Skin of body (tissue), 2 donors: Measurements from ENCODE around the gene DAPK1. TPM values are rescaled to one million over a fixed set of nuclear protein-coding genes. Genes with fewer than 3 reads are reported as not detected.
A peak's percentile ranks its signal among the peaks of the same experiment; 100 is the strongest.

Experiments
- DNase-seq: peaks from one replicate; lab custom pipeline; 2025; lab: John Stamatoyannopoulos, UW
- total RNA-seq: library from RNA; depleted of rRNA; stranded (reverse); fragments of >200 nt; gene quantifications from one replicate; pipeline ENCODE4 v1.2.3, GENCODE V29; 2014

Gene DAPK1
- total RNA-seq, 1 donor from 2014 or later = 29.0 TPM

DNA sequence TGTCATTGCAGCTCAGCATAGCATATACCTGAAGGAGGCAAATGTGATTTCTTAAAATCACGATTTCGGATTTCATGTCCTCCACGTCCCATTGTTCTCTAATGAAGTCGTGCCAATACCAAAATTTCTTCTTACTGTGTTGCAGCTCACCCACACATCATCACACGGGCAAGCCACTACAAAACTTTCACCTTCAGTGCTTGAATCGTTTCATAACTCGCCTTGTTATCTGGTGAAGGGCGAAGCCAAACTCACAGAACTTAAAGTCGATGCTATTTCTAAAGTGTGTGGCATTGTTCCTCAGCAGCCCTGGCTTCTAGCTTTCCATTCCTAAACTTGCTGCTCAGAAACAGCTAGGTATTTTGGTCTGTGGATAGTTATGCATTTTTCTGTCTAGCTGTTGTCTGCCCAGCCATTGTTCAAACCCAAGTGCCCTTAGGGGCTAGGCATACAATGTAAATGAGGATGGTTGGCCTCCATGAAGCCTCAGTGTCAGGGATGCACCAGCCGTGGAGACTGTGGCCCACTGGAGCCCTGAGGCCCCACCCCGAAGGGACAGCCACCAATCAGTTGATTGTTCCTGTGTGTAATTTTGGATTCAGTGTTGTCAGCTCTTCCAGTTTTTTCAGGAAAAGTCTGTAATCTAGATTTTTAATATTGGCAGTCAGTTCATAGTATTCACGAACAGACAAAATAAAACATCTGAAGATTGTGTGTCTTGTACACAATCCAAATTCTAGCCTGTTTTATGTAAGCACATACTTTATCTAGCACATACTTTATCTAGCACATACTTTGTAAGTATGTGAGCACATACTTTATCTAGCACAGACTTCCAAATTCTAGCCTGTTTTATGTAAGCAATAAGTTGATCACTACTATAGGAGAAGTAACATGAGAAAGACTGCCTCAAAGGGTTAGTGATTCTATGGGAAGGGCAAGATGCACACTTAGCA lies 112.8 kb downstream of the DAPK1 start:
- no peak for DNase-seq

DNA sequence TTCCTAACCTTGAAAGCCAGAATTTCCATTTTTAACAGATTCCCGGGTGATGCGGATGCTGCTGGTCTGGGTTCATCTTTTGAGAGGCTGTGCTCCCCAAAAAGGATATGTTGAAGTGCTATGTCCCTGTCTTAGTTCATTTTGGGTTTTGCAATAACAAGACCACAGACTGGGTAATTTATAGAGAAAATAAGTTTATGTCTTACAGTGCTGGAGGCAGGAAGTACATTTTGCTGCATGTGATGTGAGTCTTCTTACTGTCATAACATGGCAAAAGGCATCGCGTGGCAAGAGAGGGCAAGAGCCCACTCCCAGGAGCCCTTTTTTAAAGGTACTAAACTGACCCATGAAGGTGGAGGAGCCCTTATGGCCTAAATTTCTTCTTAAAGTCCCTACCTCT lies 114.1 kb downstream of the DAPK1 start:
- DNase-seq = no peak

DNA sequence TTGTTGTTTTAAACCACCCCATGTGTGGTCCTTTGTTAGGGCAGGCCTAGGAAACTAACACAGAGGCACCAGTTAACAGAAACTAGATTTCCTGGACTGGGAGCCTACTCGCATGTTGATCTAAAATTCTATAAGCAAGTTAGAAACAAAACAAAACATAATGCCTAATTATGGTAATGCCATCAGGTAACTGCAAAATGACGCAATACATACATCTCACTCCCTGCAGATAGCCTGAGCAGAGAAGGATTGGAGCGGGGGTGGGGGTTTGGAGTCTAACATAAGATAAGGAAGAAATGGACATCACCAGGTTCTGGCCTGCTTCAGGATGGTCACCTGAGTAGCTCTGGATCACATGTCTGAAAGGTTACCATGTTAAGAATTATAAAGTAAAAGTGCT lies 114.9 kb downstream of the DAPK1 start:
- no peak for DNase-seq

DNA sequence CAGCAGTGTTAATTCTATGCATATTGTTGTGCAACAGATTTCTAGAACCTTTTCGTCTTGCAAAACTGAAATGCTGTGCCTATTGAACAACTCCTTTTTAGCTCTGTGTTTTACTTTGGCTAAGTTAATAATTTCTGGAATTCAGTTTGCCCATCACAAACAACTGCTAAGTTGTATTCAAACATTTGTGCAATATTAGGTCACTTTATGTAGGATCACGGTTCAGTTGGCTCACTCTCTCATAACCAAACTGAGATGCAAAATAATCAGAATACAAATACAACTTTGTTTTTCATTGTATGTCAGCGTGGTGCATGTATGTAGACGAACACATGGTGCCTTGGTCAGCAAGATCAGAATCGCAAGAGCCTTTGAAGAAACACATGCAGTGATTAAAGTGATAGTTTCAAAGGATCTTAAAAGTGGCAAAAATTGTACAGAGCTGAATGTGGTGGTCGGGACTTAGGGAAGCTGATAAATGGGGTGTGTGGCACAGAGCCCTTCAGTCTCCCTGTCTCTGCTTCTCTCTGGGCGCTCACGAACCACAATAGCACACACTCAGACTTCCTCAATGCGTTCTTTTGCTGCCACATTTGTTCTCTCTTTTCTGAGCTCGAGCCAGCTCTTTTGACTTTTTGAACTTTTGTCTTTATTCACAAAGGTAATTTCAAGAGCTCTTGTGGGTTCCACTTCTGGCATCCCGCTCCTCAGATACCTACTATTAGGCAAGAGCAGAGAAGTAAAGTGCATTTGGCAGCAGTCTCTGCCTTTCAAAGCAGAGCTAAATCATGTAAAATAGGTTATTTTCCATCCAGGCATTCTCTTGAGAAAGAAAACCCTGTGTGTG lies 115.8 kb downstream of the DAPK1 start:
- DNase-seq = no peak

DNA sequence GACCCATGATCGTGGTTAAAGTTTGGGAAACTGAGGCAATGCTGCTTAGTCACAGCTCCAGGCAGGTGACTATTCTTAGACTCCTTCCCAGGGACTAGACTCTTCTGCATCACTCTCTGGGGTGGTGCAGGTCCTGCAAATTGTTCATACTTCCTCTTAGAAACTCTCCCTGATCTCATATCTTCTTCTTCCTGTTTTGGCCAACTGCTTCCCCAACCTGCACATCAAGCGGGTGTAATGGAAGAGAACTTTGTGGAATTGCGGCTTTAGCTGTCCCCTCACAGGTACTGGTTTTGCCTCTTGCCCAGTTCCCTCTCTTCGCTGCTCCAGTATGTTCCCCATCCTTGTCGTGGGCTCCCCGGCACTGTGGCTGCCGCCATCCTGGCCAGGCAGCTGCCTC lies 116.7 kb downstream of the DAPK1 start:
- no peak for DNase-seq

DNA sequence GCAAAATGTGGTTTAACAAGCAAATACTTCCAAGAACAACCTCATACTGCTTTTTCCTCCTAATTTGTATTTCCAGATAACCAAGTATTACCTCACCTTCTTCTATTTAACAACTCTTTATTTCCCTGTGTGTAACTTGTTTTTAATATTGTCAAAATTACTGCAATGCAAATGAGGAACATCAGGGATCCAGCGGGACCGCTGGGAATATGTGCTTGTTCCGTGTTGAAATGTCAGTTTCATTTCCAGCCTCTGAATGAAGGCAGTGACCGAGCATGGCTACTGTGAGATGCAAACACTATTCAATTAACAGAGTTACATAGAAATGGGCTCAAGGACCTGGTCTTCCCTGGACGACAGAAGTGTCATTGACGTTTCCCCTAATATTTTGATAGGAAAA lies 117.5 kb downstream of the DAPK1 start:
- DNase-seq = no peak

DNA sequence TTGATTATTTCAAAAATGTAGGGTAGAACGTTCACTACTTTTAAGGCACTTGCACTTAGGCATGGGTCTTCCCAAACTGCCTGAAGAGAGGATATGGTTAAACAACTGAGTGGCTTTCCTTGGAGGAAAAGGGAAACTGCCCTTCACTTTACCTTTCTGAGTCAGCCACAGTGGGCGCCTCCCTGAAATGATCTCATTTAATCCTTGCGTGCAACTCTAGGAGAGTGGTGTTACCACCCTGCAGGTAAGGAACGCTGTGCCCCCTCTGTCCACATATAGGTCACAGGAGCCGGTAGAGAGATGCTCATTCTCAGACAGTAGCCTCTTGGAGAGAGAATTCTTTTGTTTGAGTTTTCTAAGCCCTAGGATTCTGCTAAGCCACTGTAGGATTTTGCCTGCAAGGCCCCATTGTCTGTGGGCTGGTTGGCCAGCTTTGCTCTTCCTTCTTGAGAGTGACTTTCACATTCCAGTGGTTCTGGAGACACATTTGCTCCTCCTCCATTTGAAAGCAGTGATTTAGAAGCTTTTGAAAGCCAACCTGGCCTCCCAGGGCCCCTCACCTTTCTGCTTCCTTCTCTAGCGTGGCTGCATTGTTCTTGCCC lies 118.0 kb downstream of the DAPK1 start:
- DNase-seq = no peak

GRCh38 chr9:87618226-87618625 lies 120.6 kb downstream of the DAPK1 start:
- DNase-seq = no peak

- DNase-seq = no peak
Measured at GRCh38 chr9:87618931-87619330, 121.3 kb downstream of the DAPK1 start.

GRCh38 chr9:87619346-87619745 lies 121.7 kb downstream of the DAPK1 start:
- no peak for DNase-seq

- no peak for DNase-seq
Measured at GRCh38 chr9:87620731-87621322, 123.2 kb downstream of the DAPK1 start.

GRCh38 chr9:87622098-87622497 lies 124.4 kb downstream of the DAPK1 start:
- DNase-seq = no peak

DNA sequence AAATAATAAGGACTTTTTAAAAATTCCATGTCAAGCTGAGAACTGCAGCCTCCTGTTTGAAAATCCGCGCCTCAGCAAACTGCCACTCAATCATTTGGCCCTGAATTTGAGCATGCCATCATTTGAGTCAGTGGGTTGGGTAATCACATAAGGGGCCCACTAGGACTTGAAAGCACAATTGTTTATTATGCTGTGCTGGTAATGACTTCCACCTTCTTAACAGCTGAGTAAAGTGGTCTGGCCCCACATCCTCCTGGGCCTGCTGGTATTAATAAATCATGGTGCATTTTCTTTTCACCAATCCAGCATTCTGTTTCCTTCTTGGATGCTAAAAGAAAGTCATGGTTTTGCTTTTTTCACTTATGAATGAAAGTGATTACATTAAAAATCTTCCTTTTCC lies 125.3 kb downstream of the DAPK1 start:
- peak; percentile 82 for DNase-seq

- DNase-seq = no peak
Measured at GRCh38 chr9:87628346-87628745, 130.7 kb downstream of the DAPK1 start.

DNA sequence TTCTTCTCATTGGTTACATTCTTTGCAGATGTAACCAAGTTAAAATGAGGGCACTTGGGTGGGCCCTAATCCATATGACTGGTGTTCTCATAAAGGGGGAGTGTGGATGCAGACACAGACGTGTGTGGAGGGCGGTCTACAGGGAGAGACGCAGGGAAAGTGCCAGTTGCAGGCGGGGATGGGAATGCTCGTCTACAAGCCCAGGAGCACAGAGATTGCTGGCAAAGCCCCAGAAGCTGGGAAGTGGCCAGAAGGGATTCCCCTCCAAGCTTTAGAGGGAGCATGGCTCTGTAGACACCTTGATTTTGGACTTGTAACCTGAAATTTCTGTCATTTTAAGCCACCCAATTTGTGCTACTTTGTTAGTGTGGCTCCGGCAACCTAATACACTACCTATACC lies 131.4 kb downstream of the DAPK1 start:
- DNase-seq = no peak

DNA sequence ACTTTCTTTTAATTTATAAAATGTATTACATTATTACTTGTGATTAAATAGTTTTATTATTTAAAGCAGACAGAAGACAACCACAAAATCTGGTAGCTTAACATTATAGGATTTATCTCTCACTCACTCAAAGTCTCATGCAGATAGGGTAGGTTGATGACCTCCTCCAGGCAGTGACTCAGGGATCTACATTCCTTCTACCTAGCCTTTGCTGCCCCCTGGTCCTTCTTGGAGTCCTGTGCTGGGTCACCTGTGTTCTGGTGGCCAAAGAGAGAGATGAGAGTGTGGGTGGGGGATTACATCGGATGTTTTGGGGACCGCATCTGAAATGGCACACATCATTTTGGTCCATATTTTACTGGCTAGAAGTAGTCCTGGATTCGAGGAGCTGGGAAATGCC lies 132.6 kb downstream of the DAPK1 start:
- DNase-seq = no peak

GRCh38 chr9:87630846-87631245 lies 133.2 kb downstream of the DAPK1 start:
- DNase-seq = no peak

DNA sequence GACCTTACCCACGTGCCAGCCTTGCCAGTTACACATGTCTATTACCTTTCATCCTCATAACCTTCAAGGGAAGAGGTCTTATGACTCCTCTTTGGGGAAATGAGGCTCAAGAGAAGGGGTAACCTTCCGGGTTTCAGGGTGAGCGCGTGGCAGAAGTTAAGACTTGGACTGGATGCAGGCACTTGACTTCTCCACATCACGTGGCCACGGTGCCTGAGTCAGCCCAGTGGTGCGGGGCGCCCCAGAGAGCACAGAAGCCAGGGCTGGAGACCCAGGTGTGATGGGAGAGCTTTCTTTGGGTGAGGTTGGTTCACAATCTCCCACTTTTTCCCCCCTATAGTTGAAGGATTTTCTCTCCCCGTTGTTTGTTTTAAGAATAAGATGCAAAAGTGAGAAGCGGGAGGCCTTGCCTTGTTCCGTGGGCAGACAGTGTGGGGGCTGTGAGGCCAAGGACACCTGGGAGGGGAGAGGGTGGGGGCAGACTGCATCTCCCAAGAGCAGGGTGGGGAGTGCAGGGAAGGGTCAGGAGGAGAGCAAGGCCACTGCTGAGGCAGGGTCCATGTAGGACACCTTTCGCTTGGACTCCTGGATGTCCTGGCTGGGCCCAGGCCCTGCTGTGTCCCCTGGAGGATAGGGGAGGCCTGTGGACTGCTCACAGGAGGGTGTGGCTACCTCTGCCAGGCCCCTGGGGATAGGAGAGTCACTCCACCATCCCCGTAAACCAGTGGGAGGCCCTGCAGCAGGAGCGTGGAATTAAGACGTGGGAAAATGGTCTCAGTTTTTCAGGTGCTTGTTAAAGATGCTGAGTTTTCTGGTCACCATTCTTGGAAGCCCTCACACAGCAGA lies 138.2 kb downstream of the DAPK1 start:
- DNase-seq = no peak

GRCh38 chr9:87638292-87638691 lies 140.6 kb downstream of the DAPK1 start:
- DNase-seq = no peak

DNA sequence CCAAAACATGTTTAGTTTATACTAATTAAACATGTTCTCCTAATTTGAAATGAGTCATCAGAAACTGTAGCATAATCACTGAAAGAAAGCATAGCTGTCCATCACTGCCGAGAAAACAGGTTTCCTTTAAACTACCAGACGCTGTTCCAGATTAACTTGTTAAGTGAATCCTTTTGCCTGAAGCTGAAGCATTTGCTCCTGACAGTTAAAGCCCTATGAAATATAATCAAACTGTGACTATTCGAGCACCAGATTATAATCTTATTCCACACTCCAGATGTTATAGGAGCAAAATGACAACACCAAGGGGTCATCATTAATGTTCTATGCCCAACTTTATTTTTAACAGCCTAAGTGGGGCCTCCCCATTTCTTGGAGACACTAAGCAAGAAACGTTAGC lies 142.3 kb downstream of the DAPK1 start:
- no peak for DNase-seq

DNA sequence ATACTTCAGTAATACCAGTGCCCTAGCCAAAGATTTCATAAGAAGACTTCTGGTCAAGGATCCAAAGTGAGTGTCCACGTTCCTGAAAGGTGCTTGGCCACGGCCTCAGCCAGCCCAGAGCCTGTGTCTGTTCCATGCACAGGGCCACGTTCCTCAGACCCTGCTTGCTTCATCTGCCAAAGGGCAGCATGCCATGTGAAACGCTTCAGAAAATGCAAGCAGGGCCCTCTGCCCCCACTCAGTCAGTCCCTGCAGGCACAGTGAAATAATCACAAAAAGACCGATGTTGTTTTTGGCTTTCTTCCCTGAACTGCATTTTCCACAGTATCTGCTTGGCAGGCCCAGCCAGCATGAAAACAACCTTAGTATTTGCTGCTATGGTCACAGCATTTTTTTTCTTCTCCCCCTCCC lies 142.7 kb downstream of the DAPK1 start:
- peak; percentile 65 for DNase-seq
